GM12878 (cell line): ENCODE results near the gene FIGNL2.
"Not testable (repeated sequence)": the region's sequence is repeated elsewhere in the genome, so short reads cannot be mapped to it uniquely, and the experiment has no call there.

ENCODE experiments used
- BACH1 ChIP-seq: fragments of 450-650 bp; IDR thresholded peaks from 2 replicates; pipeline ENCODE4 v1.6.1; 2017; ENCODE audit warnings: mild to moderate bottlenecking, borderline replicate concordance
- BMI1 ChIP-seq: fragments of 450-650 bp; IDR thresholded peaks from 2 replicates; pipeline ENCODE4 v1.6.1; 2016; ENCODE audit warnings: mild to moderate bottlenecking, moderate library complexity, borderline replicate concordance
- EZH2 ChIP-seq: IDR thresholded peaks from 2 replicates; pipeline ENCODE4 v1.6.1; 2012; ENCODE audit warnings: low read depth, mild to moderate bottlenecking, control low read depth, inconsistent platforms, low read length, borderline replicate concordance; ENCODE audit not compliant: control insufficient read depth
- KLF5 ChIP-seq: fragments of 450-650 bp; IDR thresholded peaks from 2 replicates; pipeline ENCODE4 v1.6.1; 2014; ENCODE audit warnings: mild to moderate bottlenecking; ENCODE audit not compliant: partially characterized antibody
- NFYA ChIP-seq: IDR thresholded peaks from 2 replicates; pipeline ENCODE4 v1.6.1; 2011; ENCODE audit warnings: low read depth, mild to moderate bottlenecking, low read length, improper control_type of control experiment, borderline replicate concordance
- POLR2A ChIP-seq: IDR thresholded peaks from 2 replicates; pipeline ENCODE4 v1.6.1; 2011; ENCODE audit warnings: low read depth, mild to moderate bottlenecking, low read length
- POLR2AphosphoS5 ChIP-seq: IDR thresholded peaks from 2 replicates; pipeline ENCODE4 v1.6.1; 2011; ENCODE audit warnings: mild to moderate bottlenecking, low read length, inconsistent platforms
- RB1 ChIP-seq: fragments of 450-650 bp; formaldehyde crosslinking; IDR thresholded peaks from 2 replicates; pipeline ENCODE4 v1.6.1; 2017; ENCODE audit warnings: mild to moderate bottlenecking, borderline replicate concordance
- ZNF24 ChIP-seq: fragments of 450-650 bp; IDR thresholded peaks from 2 replicates; pipeline ENCODE4 v1.6.1; 2017; ENCODE audit warnings: antibody characterized with exemption, mild to moderate bottlenecking
- ZNF274 ChIP-seq: IDR thresholded peaks from one replicate; pipeline ENCODE4 v1.8.0; 2011; ENCODE audit not compliant: insufficient read length, insufficient read depth
- TF ChIP-seq, protein P1 (sequence below), 3 experiments: IDR thresholded peaks in 2 of 3; conservative IDR thresholded peaks in 1 of 3; 2 replicates each; pipeline ENCODE4 v1.5.1; 2011; ENCODE audit warnings: low read depth in 3 of 3, low read length in 3 of 3, mild to moderate bottlenecking in 3 of 3, control low read depth in 2 of 3, moderate library complexity in 2 of 3, inconsistent platforms in 1 of 3, mixed read lengths in 1 of 3; ENCODE audit not compliant: control insufficient read depth in 2 of 3, insufficient read depth in 1 of 3; ENCODE audit errors: extremely low read depth in 1 of 3
- TF ChIP-seq, protein P2 (sequence below): fragments of 450-650 bp; IDR thresholded peaks from 2 replicates; pipeline ENCODE4 v1.6.1; 2016; ENCODE audit warnings: mild to moderate bottlenecking, moderate library complexity, borderline replicate concordance
- TF ChIP-seq, protein P3 (sequence below): fragments of 450-650 bp; IDR thresholded peaks from 2 replicates; pipeline ENCODE4 v1.6.1; 2017; ENCODE audit warnings: mild to moderate bottlenecking, moderate library complexity
- TF ChIP-seq, protein P4 (sequence below): IDR thresholded peaks from 2 replicates; pipeline ENCODE4 v1.6.1; 2012; ENCODE audit warnings: low read length, inconsistent platforms

DNA sequence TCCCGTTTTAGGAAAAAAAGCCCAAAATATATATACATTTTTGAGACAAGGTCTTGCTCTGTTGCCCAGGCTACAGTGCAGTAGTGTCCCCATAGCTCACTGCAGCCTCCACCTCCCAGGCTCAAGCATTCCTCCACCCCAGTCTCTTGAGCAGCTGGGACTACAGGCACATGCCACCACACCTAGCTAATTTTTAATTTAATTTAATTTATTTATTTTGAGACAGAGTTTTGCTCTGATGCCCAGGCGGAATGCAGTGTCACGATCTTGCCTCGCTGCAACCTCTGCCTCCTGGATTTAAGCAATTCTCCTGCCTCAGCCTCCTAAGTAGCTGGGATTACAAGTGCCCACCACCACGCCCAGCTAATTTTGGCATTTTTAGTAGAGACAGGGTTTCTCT lies 16.7 kb downstream of the FIGNL2 start:
- TF ChIP-seq, protein P1, sequence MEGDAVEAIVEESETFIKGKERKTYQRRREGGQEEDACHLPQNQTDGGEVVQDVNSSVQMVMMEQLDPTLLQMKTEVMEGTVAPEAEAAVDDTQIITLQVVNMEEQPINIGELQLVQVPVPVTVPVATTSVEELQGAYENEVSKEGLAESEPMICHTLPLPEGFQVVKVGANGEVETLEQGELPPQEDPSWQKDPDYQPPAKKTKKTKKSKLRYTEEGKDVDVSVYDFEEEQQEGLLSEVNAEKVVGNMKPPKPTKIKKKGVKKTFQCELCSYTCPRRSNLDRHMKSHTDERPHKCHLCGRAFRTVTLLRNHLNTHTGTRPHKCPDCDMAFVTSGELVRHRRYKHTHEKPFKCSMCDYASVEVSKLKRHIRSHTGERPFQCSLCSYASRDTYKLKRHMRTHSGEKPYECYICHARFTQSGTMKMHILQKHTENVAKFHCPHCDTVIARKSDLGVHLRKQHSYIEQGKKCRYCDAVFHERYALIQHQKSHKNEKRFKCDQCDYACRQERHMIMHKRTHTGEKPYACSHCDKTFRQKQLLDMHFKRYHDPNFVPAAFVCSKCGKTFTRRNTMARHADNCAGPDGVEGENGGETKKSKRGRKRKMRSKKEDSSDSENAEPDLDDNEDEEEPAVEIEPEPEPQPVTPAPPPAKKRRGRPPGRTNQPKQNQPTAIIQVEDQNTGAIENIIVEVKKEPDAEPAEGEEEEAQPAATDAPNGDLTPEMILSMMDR (IDR thresholded peaks at IDR 0.05 in 2 of 3, conservative IDR thresholded peaks at IDR 0.05 in 1 of 3; ENCODE audit: control insufficient read depth in 2 of 3, extremely low read depth in 1 of 3, insufficient read depth in 1 of 3, low read depth in 3 of 3, low read length in 3 of 3), result not testable (repeated sequence)
- TF ChIP-seq POLR2A, BMI1, ZNF274, EZH2, KLF5, ZNF24, POLR2AphosphoS5, BACH1, RB1, NFYA: not testable (repeated sequence)
- TF ChIP-seq, protein P2, sequence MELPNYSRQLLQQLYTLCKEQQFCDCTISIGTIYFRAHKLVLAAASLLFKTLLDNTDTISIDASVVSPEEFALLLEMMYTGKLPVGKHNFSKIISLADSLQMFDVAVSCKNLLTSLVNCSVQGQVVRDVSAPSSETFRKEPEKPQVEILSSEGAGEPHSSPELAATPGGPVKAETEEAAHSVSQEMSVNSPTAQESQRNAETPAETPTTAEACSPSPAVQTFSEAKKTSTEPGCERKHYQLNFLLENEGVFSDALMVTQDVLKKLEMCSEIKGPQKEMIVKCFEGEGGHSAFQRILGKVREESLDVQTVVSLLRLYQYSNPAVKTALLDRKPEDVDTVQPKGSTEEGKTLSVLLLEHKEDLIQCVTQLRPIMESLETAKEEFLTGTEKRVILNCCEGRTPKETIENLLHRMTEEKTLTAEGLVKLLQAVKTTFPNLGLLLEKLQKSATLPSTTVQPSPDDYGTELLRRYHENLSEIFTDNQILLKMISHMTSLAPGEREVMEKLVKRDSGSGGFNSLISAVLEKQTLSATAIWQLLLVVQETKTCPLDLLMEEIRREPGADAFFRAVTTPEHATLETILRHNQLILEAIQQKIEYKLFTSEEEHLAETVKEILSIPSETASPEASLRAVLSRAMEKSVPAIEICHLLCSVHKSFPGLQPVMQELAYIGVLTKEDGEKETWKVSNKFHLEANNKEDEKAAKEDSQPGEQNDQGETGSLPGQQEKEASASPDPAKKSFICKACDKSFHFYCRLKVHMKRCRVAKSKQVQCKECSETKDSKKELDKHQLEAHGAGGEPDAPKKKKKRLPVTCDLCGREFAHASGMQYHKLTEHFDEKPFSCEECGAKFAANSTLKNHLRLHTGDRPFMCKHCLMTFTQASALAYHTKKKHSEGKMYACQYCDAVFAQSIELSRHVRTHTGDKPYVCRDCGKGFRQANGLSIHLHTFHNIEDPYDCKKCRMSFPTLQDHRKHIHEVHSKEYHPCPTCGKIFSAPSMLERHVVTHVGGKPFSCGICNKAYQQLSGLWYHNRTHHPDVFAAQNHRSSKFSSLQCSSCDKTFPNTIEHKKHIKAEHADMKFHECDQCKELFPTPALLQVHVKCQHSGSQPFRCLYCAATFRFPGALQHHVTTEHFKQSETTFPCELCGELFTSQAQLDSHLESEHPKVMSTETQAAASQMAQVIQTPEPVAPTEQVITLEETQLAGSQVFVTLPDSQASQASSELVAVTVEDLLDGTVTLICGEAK, result not testable (repeated sequence)
- TF ChIP-seq, protein P3, sequence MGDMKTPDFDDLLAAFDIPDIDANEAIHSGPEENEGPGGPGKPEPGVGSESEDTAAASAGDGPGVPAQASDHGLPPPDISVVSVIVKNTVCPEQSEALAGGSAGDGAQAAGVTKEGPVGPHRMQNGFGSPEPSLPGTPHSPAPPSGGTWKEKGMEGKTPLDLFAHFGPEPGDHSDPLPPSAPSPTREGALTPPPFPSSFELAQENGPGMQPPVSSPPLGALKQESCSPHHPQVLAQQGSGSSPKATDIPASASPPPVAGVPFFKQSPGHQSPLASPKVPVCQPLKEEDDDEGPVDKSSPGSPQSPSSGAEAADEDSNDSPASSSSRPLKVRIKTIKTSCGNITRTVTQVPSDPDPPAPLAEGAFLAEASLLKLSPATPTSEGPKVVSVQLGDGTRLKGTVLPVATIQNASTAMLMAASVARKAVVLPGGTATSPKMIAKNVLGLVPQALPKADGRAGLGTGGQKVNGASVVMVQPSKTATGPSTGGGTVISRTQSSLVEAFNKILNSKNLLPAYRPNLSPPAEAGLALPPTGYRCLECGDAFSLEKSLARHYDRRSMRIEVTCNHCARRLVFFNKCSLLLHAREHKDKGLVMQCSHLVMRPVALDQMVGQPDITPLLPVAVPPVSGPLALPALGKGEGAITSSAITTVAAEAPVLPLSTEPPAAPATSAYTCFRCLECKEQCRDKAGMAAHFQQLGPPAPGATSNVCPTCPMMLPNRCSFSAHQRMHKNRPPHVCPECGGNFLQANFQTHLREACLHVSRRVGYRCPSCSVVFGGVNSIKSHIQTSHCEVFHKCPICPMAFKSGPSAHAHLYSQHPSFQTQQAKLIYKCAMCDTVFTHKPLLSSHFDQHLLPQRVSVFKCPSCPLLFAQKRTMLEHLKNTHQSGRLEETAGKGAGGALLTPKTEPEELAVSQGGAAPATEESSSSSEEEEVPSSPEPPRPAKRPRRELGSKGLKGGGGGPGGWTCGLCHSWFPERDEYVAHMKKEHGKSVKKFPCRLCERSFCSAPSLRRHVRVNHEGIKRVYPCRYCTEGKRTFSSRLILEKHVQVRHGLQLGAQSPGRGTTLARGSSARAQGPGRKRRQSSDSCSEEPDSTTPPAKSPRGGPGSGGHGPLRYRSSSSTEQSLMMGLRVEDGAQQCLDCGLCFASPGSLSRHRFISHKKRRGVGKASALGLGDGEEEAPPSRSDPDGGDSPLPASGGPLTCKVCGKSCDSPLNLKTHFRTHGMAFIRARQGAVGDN, result not testable (repeated sequence)
- TF ChIP-seq, protein P4, sequence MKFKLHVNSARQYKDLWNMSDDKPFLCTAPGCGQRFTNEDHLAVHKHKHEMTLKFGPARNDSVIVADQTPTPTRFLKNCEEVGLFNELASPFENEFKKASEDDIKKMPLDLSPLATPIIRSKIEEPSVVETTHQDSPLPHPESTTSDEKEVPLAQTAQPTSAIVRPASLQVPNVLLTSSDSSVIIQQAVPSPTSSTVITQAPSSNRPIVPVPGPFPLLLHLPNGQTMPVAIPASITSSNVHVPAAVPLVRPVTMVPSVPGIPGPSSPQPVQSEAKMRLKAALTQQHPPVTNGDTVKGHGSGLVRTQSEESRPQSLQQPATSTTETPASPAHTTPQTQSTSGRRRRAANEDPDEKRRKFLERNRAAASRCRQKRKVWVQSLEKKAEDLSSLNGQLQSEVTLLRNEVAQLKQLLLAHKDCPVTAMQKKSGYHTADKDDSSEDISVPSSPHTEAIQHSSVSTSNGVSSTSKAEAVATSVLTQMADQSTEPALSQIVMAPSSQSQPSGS, result not testable (repeated sequence)
